Stomach (tissue), 4 donors: Measurements from ENCODE around the gene IST1.

Source experiments
- POLR2A ChIP-seq, 4 donors: fragments of 450-650 bp; IDR thresholded peaks; one replicate each; pipeline ENCODE4 v1.6.1; 2016; ENCODE audit warnings: antibody characterized with exemption in 4 of 4, control low read depth in 2 of 4, mild to moderate bottlenecking in 1 of 4, moderate library complexity in 1 of 4
- POLR2AphosphoS5 ChIP-seq, 3 donors: sonication (generic); formaldehyde crosslinking; IDR thresholded peaks; one replicate each; pipeline ENCODE4 v1.6.1; 2016; ENCODE audit warnings: antibody characterized with exemption in 3 of 3
- TF ChIP-seq, protein P1 (sequence below), 7 experiments: fragments of 450-650 bp in 4 of 7; fragments of 200-600 bp in 3 of 7; sonication (generic) in 3 of 7; IDR thresholded peaks; one replicate each; pipeline ENCODE4 v1.5.1; 2016 to 2019; ENCODE audit warnings: antibody characterized with exemption in 7 of 7, control low read depth in 2 of 7, mild to moderate bottlenecking in 1 of 7

DNA sequence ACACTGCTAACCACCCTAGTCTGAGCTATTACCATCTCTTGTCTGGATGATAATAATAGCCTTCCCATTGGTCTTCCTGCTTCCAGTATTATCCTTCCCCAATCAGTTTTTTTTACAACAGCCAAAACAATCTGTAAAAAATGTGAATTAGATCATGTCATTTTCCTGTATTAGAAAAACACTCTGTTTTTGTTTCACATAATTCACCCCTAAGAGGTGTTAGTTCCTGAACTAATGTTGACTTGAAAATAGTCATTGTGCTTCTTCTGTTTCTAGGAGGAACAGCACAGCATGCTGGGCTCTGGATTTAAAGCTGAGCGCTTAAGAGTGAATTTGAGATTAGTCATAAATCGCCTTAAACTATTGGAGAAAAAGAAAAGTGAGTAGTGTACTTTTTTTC is 20.0 kb downstream of the IST1 start:
- TF ChIP-seq, protein P1, sequence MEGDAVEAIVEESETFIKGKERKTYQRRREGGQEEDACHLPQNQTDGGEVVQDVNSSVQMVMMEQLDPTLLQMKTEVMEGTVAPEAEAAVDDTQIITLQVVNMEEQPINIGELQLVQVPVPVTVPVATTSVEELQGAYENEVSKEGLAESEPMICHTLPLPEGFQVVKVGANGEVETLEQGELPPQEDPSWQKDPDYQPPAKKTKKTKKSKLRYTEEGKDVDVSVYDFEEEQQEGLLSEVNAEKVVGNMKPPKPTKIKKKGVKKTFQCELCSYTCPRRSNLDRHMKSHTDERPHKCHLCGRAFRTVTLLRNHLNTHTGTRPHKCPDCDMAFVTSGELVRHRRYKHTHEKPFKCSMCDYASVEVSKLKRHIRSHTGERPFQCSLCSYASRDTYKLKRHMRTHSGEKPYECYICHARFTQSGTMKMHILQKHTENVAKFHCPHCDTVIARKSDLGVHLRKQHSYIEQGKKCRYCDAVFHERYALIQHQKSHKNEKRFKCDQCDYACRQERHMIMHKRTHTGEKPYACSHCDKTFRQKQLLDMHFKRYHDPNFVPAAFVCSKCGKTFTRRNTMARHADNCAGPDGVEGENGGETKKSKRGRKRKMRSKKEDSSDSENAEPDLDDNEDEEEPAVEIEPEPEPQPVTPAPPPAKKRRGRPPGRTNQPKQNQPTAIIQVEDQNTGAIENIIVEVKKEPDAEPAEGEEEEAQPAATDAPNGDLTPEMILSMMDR (IDR thresholded peaks at IDR 0.05): no peak
- TF ChIP-seq POLR2A (IDR thresholded peaks at IDR 0.05) (no peak), POLR2AphosphoS5 (IDR thresholded peaks at IDR 0.05) (no peak)
